ENCODE results near the gene RXRB. TPM values are rescaled to one million over a fixed set of nuclear protein-coding genes. Genes with fewer than 3 reads are reported as not detected.
"Not testable (repeated sequence)": the region's sequence is repeated elsewhere in the genome, so short reads cannot be mapped to it uniquely, and the experiment has no call there.

Gene RXRB
- total RNA-seq, 1 donor from 2014 or later, result 15.0 TPM

DNA sequence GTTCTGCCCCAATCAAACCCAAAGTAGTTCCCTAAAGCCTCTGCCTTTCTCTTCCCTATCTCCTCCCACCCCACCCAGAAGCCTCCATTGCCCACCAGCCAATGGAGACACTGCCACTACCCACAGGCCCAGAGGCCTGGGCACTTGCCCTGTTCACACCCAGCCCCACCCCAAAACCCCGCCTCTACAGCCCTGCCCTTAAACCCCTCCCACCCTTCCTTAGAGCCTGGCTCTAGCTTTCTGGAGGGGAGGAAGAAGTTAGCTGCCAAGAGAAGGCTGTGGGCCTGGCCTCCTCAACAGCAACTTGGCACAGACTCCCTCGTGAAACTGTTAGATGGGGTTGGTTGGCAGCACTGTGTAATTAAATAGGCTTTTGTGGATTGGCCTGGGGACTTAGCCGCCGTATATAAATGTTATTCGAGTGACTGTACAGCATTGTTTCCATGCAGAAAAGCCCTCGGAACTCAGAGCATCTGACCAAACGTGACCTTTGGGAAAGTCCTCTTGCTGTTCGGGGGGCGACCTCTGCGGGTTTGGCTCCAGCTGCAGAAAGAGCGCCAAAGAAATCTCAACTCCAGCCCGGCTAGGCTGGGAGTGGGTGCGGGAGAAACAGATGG is 39.6 kb downstream of the RXRB start:
- no peak overlapping the region for H3K4me3 ChIP-seq (ENCODE audit: low read depth, low read length)
- TF ChIP-seq, protein P1, sequence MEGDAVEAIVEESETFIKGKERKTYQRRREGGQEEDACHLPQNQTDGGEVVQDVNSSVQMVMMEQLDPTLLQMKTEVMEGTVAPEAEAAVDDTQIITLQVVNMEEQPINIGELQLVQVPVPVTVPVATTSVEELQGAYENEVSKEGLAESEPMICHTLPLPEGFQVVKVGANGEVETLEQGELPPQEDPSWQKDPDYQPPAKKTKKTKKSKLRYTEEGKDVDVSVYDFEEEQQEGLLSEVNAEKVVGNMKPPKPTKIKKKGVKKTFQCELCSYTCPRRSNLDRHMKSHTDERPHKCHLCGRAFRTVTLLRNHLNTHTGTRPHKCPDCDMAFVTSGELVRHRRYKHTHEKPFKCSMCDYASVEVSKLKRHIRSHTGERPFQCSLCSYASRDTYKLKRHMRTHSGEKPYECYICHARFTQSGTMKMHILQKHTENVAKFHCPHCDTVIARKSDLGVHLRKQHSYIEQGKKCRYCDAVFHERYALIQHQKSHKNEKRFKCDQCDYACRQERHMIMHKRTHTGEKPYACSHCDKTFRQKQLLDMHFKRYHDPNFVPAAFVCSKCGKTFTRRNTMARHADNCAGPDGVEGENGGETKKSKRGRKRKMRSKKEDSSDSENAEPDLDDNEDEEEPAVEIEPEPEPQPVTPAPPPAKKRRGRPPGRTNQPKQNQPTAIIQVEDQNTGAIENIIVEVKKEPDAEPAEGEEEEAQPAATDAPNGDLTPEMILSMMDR (conservative IDR thresholded peaks at IDR 0.05; ENCODE audit: low read depth, low read length), result no peak
- DNase-seq (ENCODE audit: low read depth), result no peak

DNA sequence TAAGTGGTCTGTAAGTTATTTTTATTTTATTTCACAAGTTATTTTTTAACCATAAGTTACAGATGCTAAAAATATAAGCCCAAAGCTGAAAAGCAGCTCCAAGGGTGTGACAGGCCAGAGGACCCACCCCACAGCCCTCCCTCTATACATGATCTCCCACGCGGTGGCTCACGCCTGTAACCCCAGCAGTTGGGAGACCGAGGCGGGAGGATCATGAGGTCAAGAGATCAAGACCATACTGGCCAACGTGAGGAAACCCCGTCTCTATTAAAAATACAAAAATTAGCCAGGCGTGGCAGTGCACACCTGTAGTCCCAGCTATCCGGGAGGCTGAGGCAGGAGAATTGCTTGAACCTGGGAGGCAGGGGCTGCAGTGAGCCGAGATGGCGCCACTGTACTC is 40.4 kb downstream of the RXRB start:
- DNase-seq (ENCODE audit: low read depth), result no peak
- TF ChIP-seq, protein P1 (conservative IDR thresholded peaks at IDR 0.05; ENCODE audit: low read depth, low read length), result no peak
- H3K4me3 ChIP-seq (ENCODE audit: low read depth, low read length), result no peak overlapping the region

DNA sequence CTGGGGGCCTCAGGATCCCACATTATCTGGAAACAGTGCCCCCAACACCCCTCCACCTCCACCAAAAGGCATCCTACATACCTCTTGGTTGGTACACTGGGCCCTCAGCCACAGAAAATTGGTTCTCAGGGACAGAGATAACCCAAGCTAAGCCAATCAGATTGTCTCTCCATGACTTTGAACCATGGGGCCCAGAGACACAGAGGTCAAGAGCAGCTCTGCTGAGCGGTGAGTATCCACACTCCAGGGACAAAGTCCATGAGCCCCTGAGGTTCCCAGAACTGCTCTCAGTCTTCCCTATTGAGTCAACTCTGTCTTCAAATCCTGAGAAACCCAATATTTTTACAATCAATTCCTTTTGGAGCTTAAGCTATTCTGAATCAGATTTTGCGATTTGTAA is 43.5 kb downstream of the RXRB start:
- no peak overlapping the region for H3K4me3 ChIP-seq (ENCODE audit: low read depth, low read length)
- TF ChIP-seq, protein P1 (conservative IDR thresholded peaks at IDR 0.05; ENCODE audit: low read depth, low read length), result no peak
- no peak for DNase-seq (ENCODE audit: low read depth)

DNA sequence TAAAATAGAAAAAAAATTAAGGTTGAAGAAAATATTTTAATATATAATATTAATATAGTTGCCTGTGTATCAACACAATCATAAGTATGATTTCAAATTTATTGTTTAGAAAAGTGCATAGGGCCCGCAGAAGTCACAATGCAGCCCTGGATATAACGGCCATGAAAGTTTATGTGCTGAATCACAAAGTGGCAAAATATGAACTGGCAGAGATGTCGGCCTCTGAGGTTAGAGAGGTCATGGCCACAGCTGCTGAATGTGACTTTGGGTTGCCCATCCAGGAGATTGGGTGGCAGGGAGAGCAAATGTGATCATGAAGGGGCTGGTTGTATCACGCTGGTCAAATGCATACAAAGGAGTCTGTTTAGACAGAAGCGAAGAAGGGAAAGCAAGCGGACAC is 43.9 kb downstream of the RXRB start:
- no peak overlapping the region for H3K4me3 ChIP-seq (ENCODE audit: low read depth, low read length)
- TF ChIP-seq, protein P1 (conservative IDR thresholded peaks at IDR 0.05; ENCODE audit: low read depth, low read length), result no peak
- DNase-seq (ENCODE audit: low read depth), result no peak

DNA sequence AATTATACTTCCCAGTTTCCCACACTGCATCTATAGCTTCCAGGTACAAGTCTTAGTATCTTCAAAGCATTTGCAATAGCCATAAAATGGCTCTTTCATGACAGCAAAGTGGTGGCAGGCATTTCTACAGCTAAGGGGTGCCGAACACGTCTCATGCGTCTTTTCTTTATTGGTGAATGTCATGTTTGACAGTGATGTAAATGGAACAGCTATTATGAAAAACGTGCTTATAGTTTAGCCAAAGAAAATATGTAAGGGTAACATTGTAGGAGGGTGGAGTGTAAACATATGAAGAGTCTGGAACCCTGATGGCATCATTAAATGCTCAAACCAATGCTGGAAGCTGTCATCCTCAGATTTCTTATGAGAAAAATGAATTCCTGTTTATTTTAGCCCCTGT is 46.1 kb downstream of the RXRB start:
- TF ChIP-seq, protein P1 (conservative IDR thresholded peaks at IDR 0.05; ENCODE audit: low read depth, low read length), result no peak
- no peak overlapping the region for H3K4me3 ChIP-seq (ENCODE audit: low read depth, low read length)
- no peak for DNase-seq (ENCODE audit: low read depth)

DNA sequence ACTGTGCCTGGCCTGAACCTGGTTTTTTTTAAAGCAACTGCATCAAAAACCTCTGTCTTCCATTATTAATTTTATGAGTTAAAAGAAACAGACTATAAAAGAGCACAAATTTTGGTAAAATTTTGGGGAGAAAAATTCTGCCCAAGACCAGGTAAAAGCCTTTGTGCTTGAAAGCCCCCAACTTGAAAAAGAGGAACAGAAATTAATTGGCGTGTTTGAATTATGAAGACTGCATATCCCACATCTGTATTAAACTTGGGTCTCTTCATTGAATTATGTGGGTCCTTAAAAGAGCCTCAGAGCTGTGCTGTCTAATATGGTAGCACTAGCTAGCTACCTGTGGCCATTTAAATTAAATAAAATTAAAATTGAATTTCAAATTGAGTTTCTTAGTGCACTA is 49.4 kb downstream of the RXRB start:
- TF ChIP-seq, protein P1 (conservative IDR thresholded peaks at IDR 0.05; ENCODE audit: low read depth, low read length), result no peak

DNA sequence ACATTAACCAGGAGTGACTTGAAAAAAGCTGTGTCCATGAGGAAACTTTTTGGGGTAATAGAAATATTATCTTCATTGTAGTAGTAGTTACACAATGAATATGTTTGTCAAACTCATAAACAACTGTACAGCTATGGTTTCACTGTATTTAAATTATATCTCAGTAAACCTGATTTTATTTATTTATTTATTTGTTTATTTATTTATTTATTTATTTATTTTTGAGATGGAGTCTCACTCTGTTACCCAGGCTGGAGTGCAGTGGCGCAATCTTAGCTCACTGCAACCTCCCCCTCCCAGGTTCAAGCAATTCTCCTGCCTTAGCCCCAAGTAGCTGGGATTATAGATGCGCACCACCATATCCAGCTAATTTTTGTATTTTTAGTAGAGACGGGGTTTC is 49.9 kb downstream of the RXRB start:
- not testable (repeated sequence) for DNase-seq (ENCODE audit: low read depth); H3K4me3 ChIP-seq (ENCODE audit: low read depth, low read length)

More for the DNA sequence above, 49.4 kb downstream of the RXRB start:
- H3K4me3 ChIP-seq (ENCODE audit: low read depth, low read length), result no peak overlapping the region
- no peak for DNase-seq (ENCODE audit: low read depth)

Data from epithelial cell of proximal tubule (primary cell).